HG02885 (cell line): ENCODE measurements around the gene VAV1.

ENCODE experiments used
- ATAC-seq: cut with Tn5 transposase; IDR thresholded peaks from one replicate; pipeline ENCODE4 v1.9.1; 2021; ENCODE audit warnings: mild to moderate bottlenecking; ENCODE audit not compliant: unreplicated experiment, poor library complexity

The VAV1 gene, protein sequence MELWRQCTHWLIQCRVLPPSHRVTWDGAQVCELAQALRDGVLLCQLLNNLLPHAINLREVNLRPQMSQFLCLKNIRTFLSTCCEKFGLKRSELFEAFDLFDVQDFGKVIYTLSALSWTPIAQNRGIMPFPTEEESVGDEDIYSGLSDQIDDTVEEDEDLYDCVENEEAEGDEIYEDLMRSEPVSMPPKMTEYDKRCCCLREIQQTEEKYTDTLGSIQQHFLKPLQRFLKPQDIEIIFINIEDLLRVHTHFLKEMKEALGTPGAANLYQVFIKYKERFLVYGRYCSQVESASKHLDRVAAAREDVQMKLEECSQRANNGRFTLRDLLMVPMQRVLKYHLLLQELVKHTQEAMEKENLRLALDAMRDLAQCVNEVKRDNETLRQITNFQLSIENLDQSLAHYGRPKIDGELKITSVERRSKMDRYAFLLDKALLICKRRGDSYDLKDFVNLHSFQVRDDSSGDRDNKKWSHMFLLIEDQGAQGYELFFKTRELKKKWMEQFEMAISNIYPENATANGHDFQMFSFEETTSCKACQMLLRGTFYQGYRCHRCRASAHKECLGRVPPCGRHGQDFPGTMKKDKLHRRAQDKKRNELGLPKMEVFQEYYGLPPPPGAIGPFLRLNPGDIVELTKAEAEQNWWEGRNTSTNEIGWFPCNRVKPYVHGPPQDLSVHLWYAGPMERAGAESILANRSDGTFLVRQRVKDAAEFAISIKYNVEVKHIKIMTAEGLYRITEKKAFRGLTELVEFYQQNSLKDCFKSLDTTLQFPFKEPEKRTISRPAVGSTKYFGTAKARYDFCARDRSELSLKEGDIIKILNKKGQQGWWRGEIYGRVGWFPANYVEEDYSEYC

DNA sequence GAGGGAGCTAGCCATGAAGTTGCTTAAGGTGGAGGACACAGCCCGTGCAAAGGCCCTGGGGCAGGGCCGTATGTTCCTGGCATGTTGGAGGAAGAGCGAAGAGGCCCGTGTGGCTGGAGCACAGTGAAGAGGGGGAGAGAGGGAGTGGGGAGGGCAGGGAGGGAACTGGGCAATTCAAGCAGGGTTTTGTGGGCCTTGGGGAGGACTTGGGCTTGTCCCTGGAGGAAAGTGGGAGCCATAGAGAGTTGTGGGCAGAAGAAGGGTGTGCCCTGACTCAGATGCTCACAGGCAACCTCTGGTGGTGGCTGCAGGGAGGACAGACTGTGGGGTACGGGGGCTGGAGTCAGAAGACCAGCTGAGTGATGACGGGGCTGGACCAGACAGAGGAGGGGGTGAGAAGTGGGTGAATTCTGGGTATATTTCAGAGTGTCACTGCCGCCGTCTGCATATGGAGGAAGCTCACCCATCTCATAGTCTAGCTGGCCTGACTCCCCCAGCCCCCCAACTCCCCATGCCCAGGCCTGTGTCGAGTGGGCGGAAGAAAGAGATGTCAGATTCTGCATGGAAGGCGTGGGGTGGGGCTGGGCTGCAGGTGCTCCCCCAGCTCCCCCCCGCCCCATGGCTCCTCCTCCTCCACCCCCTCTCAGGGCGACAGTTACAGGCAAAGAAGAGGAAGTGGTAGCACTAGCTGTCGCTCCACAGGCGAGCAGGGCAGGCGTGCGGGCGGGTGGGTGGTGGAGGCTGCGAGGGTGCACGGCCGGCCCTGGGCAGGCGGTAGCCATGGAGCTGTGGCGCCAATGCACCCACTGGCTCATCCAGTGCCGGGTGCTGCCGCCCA, at the start of gene VAV1:
Gene VAV1 (plus strand): TSS at position 681 of the 838 bp plus-strand sequence. CDS start 100 bp downstream, at position 781.
- ATAC-seq: peak; percentile 50

DNA sequence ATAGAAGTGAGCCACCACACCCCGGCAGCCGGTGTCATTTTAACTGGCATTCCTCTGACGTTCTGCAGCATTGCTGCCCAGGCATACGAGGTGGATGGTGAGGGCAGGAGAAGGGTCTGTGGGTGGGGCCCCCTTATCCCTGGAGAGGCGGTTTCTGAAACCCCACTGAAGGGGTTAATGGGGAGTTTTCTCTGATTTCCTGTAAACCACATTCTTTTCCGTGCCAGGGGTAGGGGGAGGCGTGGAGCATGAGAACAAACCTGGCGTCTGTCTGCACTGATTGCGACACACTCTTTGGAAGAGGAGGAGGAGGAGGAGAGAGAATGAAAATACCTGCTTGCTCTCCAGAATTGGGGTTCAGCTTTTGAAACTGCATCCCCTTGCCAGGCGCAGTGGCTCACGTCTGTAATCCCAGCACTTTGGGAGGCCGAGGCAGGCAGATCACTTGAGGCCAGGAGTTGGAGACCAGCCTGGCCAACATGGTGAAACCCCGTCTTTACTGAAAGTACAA, 49.3 kb upstream of the VAV1 start:
- no peak for ATAC-seq

DNA sequence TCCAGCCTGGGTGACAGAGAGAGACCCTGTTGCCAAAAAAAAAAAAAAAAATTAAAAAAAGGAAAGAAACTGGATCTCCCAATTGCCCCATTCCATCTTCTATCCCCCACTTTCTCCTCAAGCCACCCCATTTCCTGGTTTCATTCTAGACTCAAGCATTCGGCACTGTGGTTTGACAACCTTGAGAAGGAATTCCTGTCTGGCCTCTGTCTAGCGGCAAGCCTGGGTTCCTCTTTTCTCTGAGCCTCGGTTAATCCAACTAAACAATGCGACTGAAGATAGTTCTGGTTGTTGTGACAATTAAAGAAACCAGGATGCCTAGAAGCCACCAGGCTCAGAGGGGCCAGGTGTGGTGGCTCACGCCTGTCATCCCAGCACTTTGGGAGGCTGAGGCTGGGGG, 48.8 kb upstream of the VAV1 start:
- no peak for ATAC-seq

DNA sequence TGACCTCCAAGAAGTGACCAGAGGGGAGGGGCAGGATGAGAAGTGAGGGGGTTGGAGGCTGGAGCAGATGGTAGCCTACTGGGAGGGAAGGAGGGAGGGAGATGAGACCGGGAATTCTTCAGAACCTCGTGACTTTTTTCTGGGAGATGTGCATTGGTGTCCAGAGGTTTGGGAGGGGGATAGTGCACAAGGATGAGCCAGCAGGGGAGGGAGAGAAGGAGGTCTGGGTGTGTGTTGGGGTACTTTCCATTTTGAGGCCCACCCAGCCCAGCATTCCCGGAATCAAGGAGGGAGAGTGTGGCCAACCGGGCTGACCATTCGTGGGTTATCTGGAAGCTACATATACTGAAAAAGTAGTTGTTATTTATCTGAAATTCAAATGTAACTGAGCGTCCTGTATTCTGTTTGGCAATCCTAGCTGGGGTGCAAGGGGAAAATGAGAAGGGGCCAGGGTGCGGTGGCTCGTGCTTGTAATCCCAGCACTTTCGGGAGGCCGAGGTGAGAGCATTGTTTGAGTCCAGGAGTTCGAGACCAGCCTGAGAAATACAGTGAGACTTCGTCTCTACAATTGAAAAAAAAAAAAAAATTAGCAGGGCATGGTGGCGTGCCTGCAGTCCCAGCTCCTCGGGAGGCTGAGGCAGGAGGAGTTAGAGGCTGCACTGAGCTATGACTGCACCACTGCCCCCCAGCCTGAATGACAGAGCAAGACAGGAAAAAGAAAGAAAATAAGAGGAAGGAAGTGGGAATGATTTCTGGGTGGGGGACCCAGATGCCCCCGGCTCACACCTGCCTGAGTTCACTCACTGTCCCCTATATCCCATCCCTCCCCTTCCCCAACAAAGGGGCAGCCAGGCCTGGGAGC, 47.6 kb upstream of the VAV1 start:
- no peak for ATAC-seq

DNA sequence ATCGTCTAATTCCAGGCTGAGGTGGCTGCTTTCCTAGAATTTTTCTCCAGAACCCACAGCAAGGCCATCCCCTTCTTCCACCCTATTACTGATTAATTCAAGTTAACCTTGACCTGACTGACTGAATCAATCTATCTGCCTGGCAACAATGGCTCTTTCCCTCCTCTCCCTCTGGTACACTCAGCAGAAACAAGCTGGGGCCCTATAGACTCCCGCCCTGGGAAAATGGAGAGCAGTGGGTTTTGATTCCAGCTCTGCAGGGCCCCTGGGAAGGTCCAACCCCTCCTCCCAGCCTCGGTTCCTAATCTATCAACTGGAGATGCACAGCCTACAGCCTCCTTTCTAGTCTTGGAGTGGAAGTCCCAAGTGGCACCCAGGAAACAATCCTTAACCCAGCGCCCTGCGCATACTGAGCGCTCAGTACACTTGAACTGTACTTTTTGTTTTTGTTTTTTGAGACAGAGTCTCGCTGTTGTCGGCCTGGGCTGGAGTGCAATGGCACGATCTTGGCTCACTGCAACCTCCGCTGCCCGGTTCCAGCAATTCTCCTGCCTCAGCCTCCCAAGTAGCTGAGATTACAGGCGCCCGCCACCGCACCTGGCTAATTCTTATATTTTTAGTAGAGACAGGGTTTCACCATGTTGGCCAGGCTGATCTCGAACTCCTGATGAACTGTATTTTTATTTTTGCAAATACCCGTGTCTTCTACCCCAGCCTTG, 46.8 kb upstream of the VAV1 start:
- ATAC-seq: no peak

DNA sequence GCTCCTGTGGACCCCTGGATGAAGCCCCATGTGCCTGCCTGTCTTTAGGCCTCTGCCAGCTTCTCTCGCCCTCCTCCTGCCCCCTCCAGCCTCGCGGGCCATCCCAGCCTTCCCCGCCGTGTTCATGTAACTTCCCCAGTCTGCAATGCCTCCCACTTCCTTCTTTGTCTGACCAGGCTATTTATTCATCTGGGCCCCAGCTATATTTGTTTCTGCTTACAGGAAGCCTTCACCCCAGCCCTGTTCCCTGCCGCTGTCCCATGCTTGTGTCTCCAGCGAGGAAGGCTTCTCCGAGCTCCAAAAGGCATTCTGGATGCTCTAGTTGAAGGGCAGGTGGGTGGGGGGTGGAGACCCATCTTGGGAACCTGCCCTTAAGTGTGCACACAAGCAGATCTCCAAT, 44.2 kb upstream of the VAV1 start:
- no peak for ATAC-seq

DNA sequence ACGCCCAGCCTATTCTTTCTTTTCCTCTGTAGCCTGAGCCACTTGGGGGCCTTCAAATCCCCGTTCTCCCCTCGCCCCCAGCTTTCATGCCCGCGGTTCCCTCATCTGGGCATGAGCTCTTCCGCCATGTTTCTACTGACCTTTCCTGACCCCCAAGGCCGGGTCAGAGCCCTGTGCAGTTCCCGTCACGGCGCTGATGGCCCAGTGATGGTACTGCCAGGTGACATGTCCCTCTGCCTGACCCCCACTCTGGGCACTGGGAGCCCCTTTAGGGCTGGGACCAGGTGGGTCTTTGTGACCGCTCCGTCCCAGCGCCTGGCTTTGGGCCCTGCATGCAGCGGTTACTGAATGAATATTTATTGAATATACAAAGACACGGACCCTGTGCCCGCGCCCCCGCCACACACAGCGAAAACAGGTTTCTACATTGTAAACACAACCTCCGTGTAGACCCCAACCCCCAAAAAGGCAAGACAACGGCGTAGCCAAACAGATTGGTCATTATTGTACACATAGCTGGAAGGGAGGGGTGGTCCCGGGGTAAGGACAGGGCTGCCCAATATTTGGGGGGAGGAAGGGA, 42.8 kb upstream of the VAV1 start:
- ATAC-seq: no peak

DNA sequence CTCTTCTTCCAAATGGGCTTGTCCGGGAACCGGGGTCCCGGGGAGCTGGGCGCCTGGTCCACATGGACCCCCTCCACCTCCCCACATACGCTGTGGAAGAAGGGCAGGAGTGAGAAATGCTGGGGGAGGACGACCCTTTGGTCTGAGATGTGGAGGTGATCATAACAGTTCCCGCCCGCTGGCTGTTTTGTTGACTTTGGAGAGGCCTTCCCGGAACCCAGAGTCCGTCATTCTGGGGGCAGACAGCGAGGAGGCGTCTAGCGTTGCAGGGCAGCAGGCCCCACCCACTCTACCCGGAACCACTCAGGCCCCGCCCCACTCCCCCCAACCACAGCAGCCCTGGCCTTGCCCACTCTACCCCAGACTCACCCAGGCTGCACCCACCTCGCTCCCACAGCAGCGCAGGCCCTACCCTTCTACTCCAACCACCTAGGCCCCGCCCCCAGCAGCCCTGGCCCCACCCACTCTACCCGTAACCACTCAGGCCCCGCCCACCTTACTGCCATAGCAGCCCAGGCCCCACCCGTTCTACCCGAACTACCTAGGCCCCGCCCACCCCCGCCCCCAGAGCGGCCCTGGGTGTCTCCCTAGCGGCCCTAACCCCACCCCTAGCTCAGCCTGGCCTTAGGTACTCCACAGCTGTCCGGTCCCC, 42.2 kb upstream of the VAV1 start:
- ATAC-seq: no peak

DNA sequence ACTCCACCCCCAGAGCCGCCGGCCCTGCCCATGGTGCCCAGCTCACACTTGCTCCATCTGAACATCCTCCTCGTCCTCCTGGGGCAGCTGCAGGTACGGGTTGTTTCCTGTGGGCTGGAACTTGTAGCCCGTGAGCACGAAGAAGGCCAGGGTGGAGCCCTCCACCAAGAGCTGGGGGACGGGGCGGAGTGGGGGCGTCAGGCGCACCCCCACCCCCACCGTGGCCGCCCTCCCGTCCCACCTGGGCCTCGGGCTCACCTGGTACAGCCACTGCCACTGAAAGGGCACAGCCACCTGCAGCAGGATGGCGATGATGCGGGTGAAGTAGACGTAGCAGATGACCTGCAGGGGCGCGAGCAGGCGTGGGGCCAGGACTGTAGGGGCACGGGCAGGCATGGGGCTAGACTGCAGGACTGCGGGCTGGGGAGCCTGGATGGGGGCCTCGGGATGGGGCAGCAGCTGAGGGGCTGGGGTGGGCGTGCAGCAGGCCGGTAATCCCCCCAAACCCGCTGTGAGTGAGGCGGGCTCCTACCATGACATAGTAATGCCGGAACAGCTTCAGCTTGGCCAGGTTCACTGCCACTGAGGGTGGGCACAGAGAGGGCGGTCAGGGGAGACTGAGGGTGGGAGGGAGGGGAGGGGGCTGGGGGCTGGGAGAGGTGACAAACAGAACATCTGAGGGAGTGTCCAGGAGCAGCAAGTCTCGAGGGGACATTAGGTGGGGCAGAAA, 41.4 kb upstream of the VAV1 start:
- ATAC-seq: no peak

DNA sequence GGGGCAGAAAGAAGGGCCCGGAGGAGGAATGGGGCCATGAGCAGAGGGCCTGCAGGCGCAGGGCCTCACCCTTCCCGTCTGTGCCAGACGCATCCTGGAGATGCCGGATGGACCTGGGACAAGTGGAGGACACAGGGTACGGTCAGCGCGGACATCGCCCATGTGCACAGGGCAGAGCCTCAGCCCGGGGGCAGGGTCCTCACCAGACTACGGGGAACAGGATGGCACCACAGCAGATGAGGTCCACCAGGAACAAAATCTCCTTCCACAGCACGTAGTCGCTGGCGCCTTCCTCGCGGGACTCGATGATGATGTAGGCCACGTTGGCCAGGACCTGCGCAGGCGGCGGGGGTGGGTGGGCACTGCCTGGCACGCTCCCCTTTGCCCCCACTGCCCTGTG, 40.7 kb upstream of the VAV1 start:
- no peak for ATAC-seq

DNA sequence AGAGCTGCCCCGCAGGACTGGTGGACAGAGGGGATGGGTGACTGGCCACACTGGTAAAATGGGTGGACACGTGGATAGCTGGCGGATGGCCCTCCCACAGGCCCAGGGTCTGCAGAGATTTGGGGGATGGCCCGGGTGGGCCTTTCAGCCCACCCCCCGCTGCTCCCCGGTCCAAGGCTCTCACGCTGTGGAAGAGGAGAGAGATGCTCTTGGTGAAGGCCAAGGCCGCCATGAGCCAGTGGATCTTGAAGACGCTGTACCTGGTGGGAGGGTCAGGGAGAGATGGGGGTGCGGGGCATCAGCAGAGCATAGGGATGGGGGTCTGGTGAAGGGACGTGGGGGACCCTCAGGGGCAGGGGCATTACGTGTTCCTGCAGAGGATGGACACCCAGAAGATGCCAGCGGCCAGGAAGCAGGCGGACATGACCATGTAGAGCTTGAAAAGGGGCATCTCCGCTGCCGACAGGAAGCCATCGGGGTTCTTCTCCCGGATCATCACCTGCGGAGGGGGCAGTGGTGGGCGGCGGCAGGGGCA, 39.6 kb upstream of the VAV1 start:
- ATAC-seq: no peak

DNA sequence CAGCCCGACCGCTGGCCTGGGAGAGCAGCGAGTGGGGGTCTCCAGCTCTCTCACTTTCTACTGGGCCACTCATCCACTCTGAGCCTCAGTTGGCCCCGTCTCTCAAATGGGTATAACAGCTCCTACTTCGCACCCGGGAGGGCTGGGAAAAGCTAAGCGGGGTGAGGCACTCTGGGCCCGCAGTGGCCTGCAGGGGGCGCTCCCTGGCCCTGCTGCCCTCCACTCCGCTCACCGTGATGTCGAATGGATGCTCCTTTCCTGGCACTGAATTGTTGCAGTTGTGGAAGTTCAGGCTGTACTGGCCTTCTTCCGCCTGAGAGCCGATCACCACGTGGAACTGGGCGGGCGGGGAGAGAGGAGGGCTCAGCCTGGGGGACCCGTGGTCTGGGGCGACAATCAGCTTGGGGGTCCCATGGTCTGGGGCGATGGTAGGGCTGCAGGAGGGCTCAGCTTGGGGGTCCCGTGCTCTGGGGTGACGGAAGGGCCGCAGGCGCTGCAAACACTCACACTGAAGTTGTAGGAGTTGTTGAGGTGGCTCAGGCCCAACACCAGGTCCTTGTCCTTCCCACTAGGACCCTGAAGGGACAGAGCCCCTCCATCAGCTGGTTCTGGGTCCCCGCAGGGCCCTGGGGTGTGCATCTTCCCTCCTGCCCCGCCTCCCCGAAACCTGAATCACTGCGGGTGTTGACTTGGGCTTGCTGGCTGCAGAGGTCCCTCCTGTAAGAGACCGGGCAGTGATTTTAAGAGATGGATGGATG, 39.0 kb upstream of the VAV1 start:
- no peak for ATAC-seq

DNA sequence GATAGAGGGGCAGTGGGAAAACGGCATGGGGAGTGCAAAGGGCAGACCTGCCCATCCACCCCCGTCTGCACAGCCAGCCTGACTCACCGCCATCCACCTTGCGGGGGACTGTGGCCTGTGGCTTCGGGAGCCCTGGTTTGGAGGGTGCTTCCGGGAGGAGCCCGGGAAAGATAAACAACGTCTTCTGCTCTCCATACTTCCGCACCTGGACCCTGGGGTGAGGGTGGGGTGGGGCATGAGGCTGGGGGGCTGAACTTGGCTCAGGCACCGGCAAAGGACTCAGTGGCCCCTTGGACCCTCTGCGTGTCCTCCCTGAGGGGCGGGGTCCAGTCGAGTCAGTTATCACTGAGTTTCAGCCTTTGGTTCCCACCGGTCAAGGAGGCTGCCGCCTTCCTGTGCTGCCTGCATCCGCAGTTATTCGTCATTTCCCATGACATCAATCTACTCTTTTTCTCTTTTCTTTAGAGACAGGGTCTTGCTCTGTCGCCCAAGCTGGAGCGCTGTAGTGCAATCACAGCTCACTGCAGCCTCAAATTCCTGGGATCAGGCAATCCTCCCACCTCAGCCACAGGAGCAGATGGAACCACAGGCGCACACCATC, 38.3 kb upstream of the VAV1 start:
- no peak for ATAC-seq

DNA sequence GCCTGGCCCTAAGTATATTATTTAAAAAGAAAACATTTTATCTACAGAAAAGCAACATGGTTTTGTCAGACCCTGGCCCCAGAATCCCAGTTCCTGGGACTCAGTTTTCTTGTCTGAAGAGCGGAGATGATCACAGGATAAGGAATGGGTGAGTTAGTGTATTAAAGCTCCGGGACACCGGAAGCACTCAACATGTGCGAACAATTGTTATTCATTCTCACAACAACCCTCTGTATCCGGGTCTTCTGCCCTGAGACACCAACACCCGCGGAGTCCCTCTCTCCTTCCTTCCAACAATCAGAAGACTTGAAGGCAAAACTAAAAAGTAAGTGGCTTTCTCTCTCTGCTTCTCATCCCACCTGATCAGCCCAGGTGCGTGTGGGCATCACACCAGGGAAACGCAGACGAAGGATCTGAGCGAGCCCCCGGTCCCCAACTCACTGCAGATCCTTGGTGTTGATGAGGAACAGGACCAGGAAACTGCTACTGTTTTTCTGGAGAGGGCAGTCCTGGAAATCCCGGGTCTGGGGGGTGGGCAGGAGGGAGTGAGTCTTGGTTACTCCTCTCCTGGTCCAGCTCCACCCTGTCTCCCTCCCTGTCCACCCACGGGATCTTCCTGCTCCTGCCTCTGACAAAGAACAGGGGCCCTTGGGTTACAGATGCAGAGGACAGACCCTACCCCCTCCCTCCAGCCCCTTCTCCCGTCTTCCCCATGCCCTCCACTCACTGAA, 37.2 kb upstream of the VAV1 start:
- ATAC-seq: no peak

DNA sequence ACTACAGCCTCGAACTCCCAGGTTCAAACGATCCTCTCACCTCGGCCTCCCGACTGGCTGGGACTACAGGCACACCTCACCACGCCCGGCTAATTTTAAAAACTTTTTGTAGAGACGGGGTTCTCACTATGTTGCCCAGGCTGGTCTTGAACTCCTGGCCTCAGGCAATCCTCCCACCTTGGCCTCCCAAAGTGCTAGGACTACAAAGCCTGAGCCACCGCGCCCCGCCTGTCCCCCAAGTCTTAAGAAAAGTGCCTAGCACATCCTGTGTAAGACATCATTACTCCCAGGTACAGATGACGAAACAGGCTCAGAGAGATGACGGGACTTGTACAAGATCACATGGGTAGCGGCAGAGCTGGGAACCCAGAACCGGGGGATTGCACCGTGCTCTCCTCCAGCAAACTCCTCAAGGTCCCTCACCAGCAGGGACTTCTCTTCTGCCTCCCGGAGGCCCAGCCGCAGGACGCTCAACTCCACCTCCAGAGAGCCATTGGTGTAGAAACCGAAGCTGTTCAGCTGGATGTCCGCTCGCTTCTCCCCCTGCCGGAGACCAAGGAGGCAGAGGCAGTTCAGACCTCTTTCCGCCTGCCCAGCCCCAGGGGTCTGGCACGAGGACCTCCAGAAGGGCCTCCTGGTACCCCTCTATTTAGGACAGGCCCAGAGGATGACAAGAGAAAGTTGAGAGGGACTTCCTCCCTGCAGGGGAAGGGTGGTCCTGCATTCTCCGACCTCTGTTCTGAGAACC, 36.2 kb upstream of the VAV1 start:
- ATAC-seq: no peak
